Measurements from ENCODE around the gene PAEP.
"Not testable (repeated sequence)": the region's sequence is repeated elsewhere in the genome, so short reads cannot be mapped to it uniquely, and the experiment has no call there.

Gene PAEP

GRCh38 chr9:135544981-135545635 lies 16.4 kb upstream of the PAEP start:
- no peak for DNase-seq (ENCODE audit: extremely low read depth, low read depth)

GRCh38 chr9:135545646-135546176 lies 15.8 kb upstream of the PAEP start, which contains the start of gene OBP2A:
OBP2A (plus strand) TSS chr9:135546126; CDS start chr9:135546181, 55 bp downstream.
- DNase-seq (ENCODE audit: extremely low read depth, low read depth), result not testable (repeated sequence)

More at GRCh38 chr9:135544981-135545635, 16.4 kb upstream of the PAEP start:
- TF ChIP-seq CTCF (IDR thresholded peaks at IDR 0.05; ENCODE audit: low read depth, low read length), result no peak

DNA sequence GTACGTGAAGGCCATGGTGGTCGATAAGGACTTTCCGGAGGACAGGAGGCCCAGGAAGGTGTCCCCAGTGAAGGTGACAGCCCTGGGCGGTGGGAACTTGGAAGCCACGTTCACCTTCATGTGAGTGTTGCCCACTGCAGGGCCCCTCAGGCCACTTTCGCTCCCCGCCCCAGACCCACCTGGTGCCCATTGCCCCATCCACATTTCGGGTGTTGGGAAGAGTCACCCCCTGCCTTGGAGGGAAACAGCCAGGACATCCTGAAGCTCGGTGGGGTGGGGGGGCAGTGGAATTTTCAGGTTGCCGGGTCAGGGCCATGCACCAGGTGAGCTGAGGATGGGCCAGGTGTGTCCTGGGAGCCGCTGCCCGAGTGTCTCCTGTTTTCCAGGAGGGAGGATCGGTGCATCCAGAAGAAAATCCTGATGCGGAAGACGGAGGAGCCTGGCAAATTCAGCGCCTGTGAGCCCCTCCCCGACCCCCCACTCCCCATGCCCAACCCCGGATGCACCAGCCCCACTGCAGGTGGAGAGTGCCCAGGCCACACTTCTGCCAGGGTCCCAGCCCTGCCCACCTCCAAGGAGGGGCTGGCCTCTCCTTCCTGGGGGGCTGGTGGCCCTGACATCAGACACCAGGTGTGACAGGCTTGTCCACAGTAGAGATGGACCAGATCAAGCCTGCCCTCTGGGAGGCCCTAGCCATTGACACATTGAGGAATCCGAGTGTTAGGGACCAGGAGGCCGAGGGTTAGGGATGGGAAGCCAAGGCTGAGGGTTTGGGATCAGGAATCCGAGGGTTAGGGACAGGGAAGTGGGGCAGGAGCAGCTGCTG lies 14.6 kb upstream of the PAEP start:
- not testable (repeated sequence) for DNase-seq (ENCODE audit: extremely low read depth, low read depth)

DNA sequence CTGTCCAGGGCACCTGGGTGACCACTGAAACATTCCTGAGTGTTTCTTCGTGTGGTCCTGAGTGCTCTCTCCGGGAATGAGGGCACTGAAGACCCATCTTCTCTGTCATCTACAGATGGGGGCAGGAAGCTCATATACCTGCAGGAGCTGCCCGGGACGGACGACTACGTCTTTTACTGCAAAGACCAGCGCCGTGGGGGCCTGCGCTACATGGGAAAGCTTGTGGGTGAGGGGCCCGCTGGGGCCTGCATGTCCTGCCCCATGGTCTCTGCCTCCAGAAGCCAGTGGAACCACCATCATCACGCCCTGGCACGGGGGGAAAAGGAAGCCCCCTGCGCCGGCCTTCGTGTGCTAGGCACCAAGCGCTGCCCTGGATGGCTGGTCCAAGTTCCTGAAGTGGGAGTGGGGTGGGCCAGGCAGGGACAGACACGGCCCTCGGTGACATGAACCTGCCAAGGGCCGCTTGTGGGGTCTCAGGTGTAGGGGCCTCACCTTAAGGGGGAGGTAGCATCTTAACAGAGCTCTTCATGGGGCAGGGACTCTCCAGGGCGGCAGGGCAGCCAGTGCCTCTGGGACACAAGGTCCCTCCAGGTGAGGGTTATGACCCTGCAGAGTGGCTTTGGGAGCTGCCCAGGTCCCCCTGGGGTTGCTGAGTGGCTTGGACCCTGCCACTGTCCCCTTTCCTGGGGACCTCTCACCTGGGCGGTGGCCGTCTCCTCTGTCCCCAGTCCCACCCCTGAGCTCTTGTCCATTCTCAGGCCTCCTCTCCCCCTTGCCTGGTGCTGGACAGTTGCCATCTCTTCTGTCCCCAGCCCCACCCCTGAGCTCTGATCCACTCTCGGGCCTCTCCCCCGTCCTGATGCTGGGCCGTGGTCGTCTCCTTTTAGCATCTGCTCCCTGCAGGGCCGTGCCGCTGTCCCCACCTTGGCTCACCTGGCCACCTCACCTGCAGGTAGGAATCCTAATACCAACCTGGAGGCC lies 13.5 kb upstream of the PAEP start:
- TF ChIP-seq CTCF (IDR thresholded peaks at IDR 0.05; ENCODE audit: low read depth, low read length), result no peak

DNA sequence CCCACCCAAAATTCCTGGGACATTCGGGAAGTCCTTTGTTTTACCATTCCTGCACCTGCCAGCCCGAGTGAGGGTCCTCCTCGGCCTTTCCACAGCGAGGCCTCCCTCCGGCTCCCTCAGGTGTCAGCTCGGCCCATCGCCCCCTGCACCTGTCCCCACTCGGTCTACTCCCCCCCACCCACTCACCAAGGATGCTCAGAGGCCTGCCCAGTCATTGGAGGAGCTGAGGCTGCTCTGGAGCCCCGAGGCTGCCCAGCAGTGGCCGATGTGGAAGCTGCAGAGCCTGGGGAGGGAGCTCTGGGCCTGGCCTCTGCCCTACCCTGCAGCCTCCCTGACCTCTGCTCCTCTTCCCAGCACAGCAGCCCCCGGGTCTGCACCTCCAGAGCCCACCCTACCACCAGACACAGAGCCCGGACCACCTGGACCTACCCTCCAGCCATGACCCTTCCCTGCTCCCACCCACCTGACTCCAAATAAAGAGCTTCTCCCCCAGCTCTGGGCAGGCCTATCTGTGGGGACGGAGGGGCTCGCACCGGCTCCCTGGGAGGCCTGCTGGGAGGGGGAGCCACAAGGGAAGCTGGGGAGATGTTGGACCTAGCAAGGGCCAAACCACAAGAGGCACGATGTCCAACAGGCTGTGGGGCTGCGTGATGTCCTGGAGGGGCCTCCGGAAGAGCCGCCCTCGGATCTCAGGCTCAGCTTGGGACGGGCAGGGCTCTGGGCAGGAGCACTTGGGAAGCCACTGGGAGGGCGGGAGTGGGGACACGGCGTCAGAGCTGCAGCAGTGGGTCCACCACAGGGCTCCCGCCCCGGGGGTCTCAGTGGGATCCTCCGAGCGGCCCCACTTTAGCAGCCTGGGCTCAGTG lies 11.8 kb upstream of the PAEP start:
- DNase-seq (ENCODE audit: extremely low read depth, low read depth), result not testable (repeated sequence)

More for the DNA sequence above, 13.5 kb upstream of the PAEP start:
- DNase-seq (ENCODE audit: extremely low read depth, low read depth), result no peak

DNA sequence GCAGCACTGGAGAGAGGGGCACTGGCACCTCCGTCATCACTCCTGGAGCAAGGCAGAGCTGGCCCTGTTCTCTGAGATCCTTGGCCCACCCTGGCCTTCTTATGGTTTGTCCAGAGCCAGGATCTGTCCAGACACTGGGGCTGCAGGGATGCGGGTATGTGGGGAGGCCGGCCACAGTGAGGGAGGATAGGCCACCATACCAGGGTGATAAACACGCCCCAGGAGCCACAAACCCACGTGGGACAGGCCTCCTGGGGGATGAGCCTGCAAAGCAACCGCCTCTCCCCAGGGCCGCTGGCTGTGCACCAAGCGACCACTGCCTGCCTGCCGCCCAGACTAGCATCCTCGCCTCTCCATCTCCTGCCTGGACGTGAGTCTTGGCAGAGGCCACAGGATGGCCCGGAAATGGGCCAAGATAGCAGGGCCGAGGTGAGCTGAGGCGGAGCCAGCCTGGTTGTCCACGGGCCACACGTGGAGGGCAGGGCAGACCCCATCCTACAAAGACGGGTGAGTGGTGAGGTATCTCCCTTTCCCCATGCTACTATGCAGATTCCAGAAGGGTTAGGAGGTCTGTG lies 11.1 kb upstream of the PAEP start:
- DNase-seq (ENCODE audit: extremely low read depth, low read depth), result no peak
- TF ChIP-seq CTCF (IDR thresholded peaks at IDR 0.05; ENCODE audit: low read depth, low read length), result no peak

- no peak for TF ChIP-seq CTCF (IDR thresholded peaks at IDR 0.05; ENCODE audit: low read depth, low read length)
These were observed 10.5 kb upstream of the PAEP start for GRCh38 chr9:135551031-135551430.

More at GRCh38 chr9:135551031-135551430, 10.5 kb upstream of the PAEP start:
- DNase-seq (ENCODE audit: extremely low read depth, low read depth), result no peak

Measured in AG09319 (cell line).